ENCODE results near the gene PAX7. TPM values are rescaled to one million over a fixed set of nuclear protein-coding genes. Genes with fewer than 3 reads are reported as not detected.

The PAX7 gene
- total RNA-seq, 3 donors from 2014 or later (not counting 1 experiment from before 2014, with no cell fraction given), result not detected

- 76% methylated on average over 5 of the region's 5 CpGs for WGBS (ENCODE audit: insufficient coverage)
- Mint-ChIP-seq H3K27me3 (ENCODE audit: low read depth in 2 of 2) (peaks cover 23 to 28% of the 10 kb centered on the region in 2 donors), H3K4me1 (no peaks in the 10 kb centered on the region), H3K4me3 (no peak overlapping the region), H3K27ac (no peak overlapping the region), H3K9me3 (no peaks in the 10 kb centered on the region), H3K36me3 (no peaks in the 10 kb centered on the region)
- Histone ChIP-seq H3K27ac (ENCODE audit: low read length) (no peak overlapping the region), H3K27me3 (ENCODE audit: control insufficient read depth, insufficient read depth, low read length) (no peaks in the 10 kb centered on the region), H3K4me3 (ENCODE audit: low read length) (no peak overlapping the region), H3K4me1 (ENCODE audit: control insufficient read depth, insufficient read depth, low read length) (no peaks in the 10 kb centered on the region), H3K36me3 (ENCODE audit: control insufficient read depth, insufficient read depth, low read length) (no peaks in the 10 kb centered on the region), H3K9me3 (ENCODE audit: control insufficient read depth, insufficient read depth, low read length) (no peaks in the 10 kb centered on the region)
- intact Hi-C loops (cut with micrococcal nuclease), result no loop called here
- ATAC-seq (no peak), DNase-seq (no peak)
- TF ChIP-seq CTCF (IDR thresholded peaks at IDR 0.05), result no peak
These were observed 140.2 kb downstream of the PAX7 start for GRCh38 chr1:18770799-18771198.

GRCh38 chr1:18773753-18774152 lies 143.1 kb downstream of the PAX7 start:
- H3K9me3 ChIP-seq (ENCODE audit: control insufficient read depth, insufficient read depth, low read length), result no peaks in the 10 kb centered on the region
- ATAC-seq, result no peak
- Mint-ChIP-seq H3K4me1 (no peaks in the 10 kb centered on the region), H3K4me3 (no peak overlapping the region), H3K27ac (no peak overlapping the region), H3K9me3 (no peaks in the 10 kb centered on the region), H3K27me3 (ENCODE audit: low read depth in 2 of 2) (peaks cover 30 to 36% of the 10 kb centered on the region in 2 donors), H3K36me3 (no peaks in the 10 kb centered on the region)
- H3K4me3 ChIP-seq (ENCODE audit: low read length), result no peak overlapping the region
- no peak for TF ChIP-seq CTCF (IDR thresholded peaks at IDR 0.05)
- H3K27me3 ChIP-seq (ENCODE audit: control insufficient read depth, insufficient read depth, low read length), result no peaks in the 10 kb centered on the region
- no peaks in the 10 kb centered on the region for H3K36me3 ChIP-seq (ENCODE audit: control insufficient read depth, insufficient read depth, low read length)
- no peak for DNase-seq
- intact Hi-C loops (cut with micrococcal nuclease), result no loop called here
- H3K27ac ChIP-seq (ENCODE audit: low read length), result no peak overlapping the region
- WGBS (ENCODE audit: insufficient coverage), result 79% methylated on average over 7 of the region's 9 CpGs
- no peaks in the 10 kb centered on the region for H3K4me1 ChIP-seq (ENCODE audit: control insufficient read depth, insufficient read depth, low read length)

- Mint-ChIP-seq H3K27ac (no peak overlapping the region), H3K4me1 (no peaks in the 10 kb centered on the region), H3K9me3 (no peaks in the 10 kb centered on the region), H3K36me3 (no peaks in the 10 kb centered on the region), H3K27me3 (ENCODE audit: low read depth in 2 of 2) (peaks cover 32 to 41% of the 10 kb centered on the region in 2 donors), H3K4me3 (no peak overlapping the region)
- no peaks in the 10 kb centered on the region for H3K4me1 ChIP-seq (ENCODE audit: control insufficient read depth, insufficient read depth, low read length)
- H3K36me3 ChIP-seq (ENCODE audit: control insufficient read depth, insufficient read depth, low read length), result no peaks in the 10 kb centered on the region
- intact Hi-C loops (cut with micrococcal nuclease), result no loop called here
- H3K27me3 ChIP-seq (ENCODE audit: control insufficient read depth, insufficient read depth, low read length), result no peaks in the 10 kb centered on the region
- WGBS (ENCODE audit: insufficient coverage), result 81% methylated on average over 1 of the region's 1 CpG
- H3K27ac ChIP-seq (ENCODE audit: low read length), result no peak overlapping the region
- ATAC-seq, result no peak
- H3K4me3 ChIP-seq (ENCODE audit: low read length), result no peak overlapping the region
- no peak for DNase-seq
- TF ChIP-seq CTCF (IDR thresholded peaks at IDR 0.05), result no peak
- no peaks in the 10 kb centered on the region for H3K9me3 ChIP-seq (ENCODE audit: control insufficient read depth, insufficient read depth, low read length)
These were observed 144.7 kb downstream of the PAX7 start for GRCh38 chr1:18775341-18775740.

DNA sequence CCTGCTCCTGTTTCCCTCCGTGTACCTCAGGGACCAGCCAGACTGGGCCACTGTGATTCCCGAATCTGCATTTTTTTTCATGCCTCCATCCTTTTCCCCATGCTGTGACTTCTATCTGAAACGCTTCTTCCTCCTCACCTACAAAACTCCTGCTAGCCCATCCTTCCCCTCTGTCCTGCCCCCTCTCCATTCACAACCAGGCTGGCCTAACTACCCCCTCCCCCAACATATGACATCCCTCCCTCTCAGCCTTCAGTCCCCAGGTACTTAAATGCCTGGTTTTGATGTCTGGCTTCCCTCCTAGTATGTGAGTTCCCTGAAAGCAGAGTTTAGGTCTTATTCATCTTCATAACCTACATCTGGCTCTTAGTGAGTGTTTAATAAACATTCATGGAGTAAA lies 146.1 kb downstream of the PAX7 start:
- no peaks in the 10 kb centered on the region for H3K9me3 ChIP-seq (ENCODE audit: control insufficient read depth, insufficient read depth, low read length)
- TF ChIP-seq CTCF (IDR thresholded peaks at IDR 0.05), result no peak
- intact Hi-C loops (cut with micrococcal nuclease), result no loop called here
- no peaks in the 10 kb centered on the region for H3K4me1 ChIP-seq (ENCODE audit: control insufficient read depth, insufficient read depth, low read length)
- ATAC-seq, result no peak
- WGBS (ENCODE audit: insufficient coverage), result 46% methylated on average over 3 of the region's 3 CpGs
- no peak overlapping the region for H3K4me3 ChIP-seq (ENCODE audit: low read length)
- no peak overlapping the region for H3K27ac ChIP-seq (ENCODE audit: low read length)
- no peaks in the 10 kb centered on the region for H3K9me3 Mint-ChIP-seq
- H3K27ac Mint-ChIP-seq, result no peak overlapping the region
- no peak for DNase-seq
- H3K36me3 Mint-ChIP-seq, result no peaks in the 10 kb centered on the region
- no peaks in the 10 kb centered on the region for H3K36me3 ChIP-seq (ENCODE audit: control insufficient read depth, insufficient read depth, low read length)
- no peaks in the 10 kb centered on the region for H3K27me3 ChIP-seq (ENCODE audit: control insufficient read depth, insufficient read depth, low read length)
- no peak overlapping the region for H3K4me3 Mint-ChIP-seq
- H3K27me3 Mint-ChIP-seq (ENCODE audit: low read depth in 2 of 2), result peaks cover 30 to 41% of the 10 kb centered on the region in 2 donors
- H3K4me1 Mint-ChIP-seq, result no peaks in the 10 kb centered on the region
